Tibial artery (tissue), 4 donors: ENCODE results near the gene SLC25A26.
A peak's percentile ranks its signal among the peaks of the same experiment; 100 is the strongest.

Experiments used
- DNase-seq, 2 donors: peaks; one replicate each; pipeline ENCODE4 v3.0.0-alpha.2; 2019
- H3K27ac ChIP-seq, 2 donors: fragments of 200-600 bp; sonication (generic) in 1 of 2; 1 replicate in 1 of 2; 2 replicates in 1 of 2; pipeline ENCODE4 v1.5.1; 2018 to 2019; ENCODE audit warnings: mild to moderate bottlenecking in 1 of 2
- H3K27me3 ChIP-seq, 2 donors: fragments of 200-600 bp; sonication (generic) in 1 of 2; one replicate each; pipeline versions ENCODE4 v1.5.1 to v1.6.0; 2016 to 2019
- H3K36me3 ChIP-seq, 3 donors: fragments of 200-600 bp; sonication (generic) in 2 of 3; one replicate each; pipeline ENCODE4 v1.5.1; 2016 to 2019; ENCODE audit warnings: mild to moderate bottlenecking in 2 of 3
- H3K4me1 ChIP-seq, 4 donors: fragments of 200-600 bp; sonication (generic) in 2 of 4; 1 replicate in 3 of 4; 2 replicates in 1 of 4; pipeline ENCODE4 v1.5.1; 2016 to 2019
- H3K4me3 ChIP-seq, 2 donors: fragments of 200-600 bp; sonication (generic) in 1 of 2; 1 replicate in 1 of 2; 2 replicates in 1 of 2; pipeline ENCODE4 v1.5.1; 2018 to 2019; ENCODE audit warnings: mild to moderate bottlenecking in 2 of 2
- H3K9me3 ChIP-seq, 3 donors: fragments of 200-600 bp; sonication (generic) in 1 of 3; one replicate each; pipeline ENCODE4 v1.5.1; 2016 to 2019
- CTCF ChIP-seq, 2 experiments: fragments of 200-600 bp in 1 of 2; fragments of 450-650 bp in 1 of 2; IDR thresholded peaks; one replicate each; pipeline ENCODE4 v1.5.1; 2017 to 2019; ENCODE audit warnings: antibody characterized with exemption in 2 of 2, mild to moderate bottlenecking in 1 of 2, moderate library complexity in 1 of 2
- intact Hi-C: fragments of 100-400 bp; cut with DNase I; formaldehyde crosslinking; loops from one replicate; pipeline ENCODE4 v1.15.0; 2023; ENCODE audit warnings: low total_unique reads

SLC25A26 gene

GRCh38 chr3:66242788-66243464, 22.1 kb downstream of the SLC25A26 start:
- Histone ChIP-seq H3K4me1 (no peaks in the 10 kb centered on the region), H3K9me3 (no peaks in the 10 kb centered on the region), H3K36me3 (peaks cover 28 to 43% (median 35%) of the 10 kb centered on the region in 3 donors), H3K27me3 (no peaks in the 10 kb centered on the region), H3K4me3 (no peak overlapping the region), H3K27ac (no peak overlapping the region)
- no peak for DNase-seq
- no peak for TF ChIP-seq CTCF (IDR thresholded peaks at IDR 0.05)
- intact Hi-C loops: no loop called here

- no peaks in the 10 kb centered on the region for H3K9me3 ChIP-seq
- no peak for TF ChIP-seq CTCF (IDR thresholded peaks at IDR 0.05)
- peaks cover 14 to 38% (median 22%) of the 10 kb centered on the region in 3 donors for H3K36me3 ChIP-seq
- no peak overlapping the region for H3K27ac ChIP-seq
- no peaks in the 10 kb centered on the region for H3K27me3 ChIP-seq
- no peak overlapping the region for H3K4me3 ChIP-seq
- intact Hi-C loops: no loop called here
- DNase-seq: no peak
- H3K4me1 ChIP-seq: no peaks in the 10 kb centered on the region
Measured at GRCh38 chr3:66248641-66249040, 27.8 kb downstream of the SLC25A26 start.

- TF ChIP-seq CTCF (IDR thresholded peaks at IDR 0.05): peak; percentile 62 to 80
- Histone ChIP-seq H3K36me3 (peaks cover 0 to 18% (median 5%) of the 10 kb centered on the region in 3 donors), H3K4me3 (no peak overlapping the region), H3K27ac (no peak overlapping the region), H3K4me1 (no peaks in the 10 kb centered on the region), H3K9me3 (no peaks in the 10 kb centered on the region), H3K27me3 (no peaks in the 10 kb centered on the region)
- DNase-seq: no peak
- intact Hi-C loops: loop anchor here (10.0 kb wide), 1 partner anchor 571 kb away; no protein-coding TSS in a partner anchor
Measured at GRCh38 chr3:66253790-66254620, 33.2 kb downstream of the SLC25A26 start.

- Histone ChIP-seq H3K27me3 (no peaks in the 10 kb centered on the region), H3K9me3 (no peaks in the 10 kb centered on the region), H3K36me3 (peaks cover 0 to 7% (median 0%) of the 10 kb centered on the region in 3 donors), H3K4me1 (no peaks in the 10 kb centered on the region), H3K4me3 (no peak overlapping the region), H3K27ac (no peak overlapping the region)
- intact Hi-C loops: loop anchor here (10.0 kb wide), 1 partner anchor 569 kb away; no protein-coding TSS in a partner anchor
- no peak for DNase-seq
- TF ChIP-seq CTCF (IDR thresholded peaks at IDR 0.05): no peak
Measured at GRCh38 chr3:66255865-66256264, 35.1 kb downstream of the SLC25A26 start.

- TF ChIP-seq CTCF (IDR thresholded peaks at IDR 0.05): no peak
- no peak overlapping the region for H3K27ac ChIP-seq
- peaks cover 0 to 7% (median 0%) of the 10 kb centered on the region in 3 donors for H3K36me3 ChIP-seq
- H3K27me3 ChIP-seq: no peaks in the 10 kb centered on the region
- no peak overlapping the region for H3K4me3 ChIP-seq
- no peaks in the 10 kb centered on the region for H3K4me1 ChIP-seq
- intact Hi-C loops: loop anchor here (10.0 kb wide), 1 partner anchor 568 kb away; no protein-coding TSS in a partner anchor
- no peak for DNase-seq
- no peaks in the 10 kb centered on the region for H3K9me3 ChIP-seq
Measured at GRCh38 chr3:66256806-66257205, 36.0 kb downstream of the SLC25A26 start.
